IMR-90 (cell line): ENCODE data around the gene CLEC14A. TPM values are rescaled to one million over a fixed set of nuclear protein-coding genes. Genes with fewer than 3 reads are reported as not detected.

Source experiments
- CHD1 ChIP-seq: IDR thresholded peaks from 2 replicates; pipeline ENCODE4 v1.6.1; 2012; ENCODE audit warnings: low read depth, low read length, improper control_type of control experiment
- FOS ChIP-seq: fragments of 150-350 bp; IDR thresholded peaks from 2 replicates; pipeline ENCODE4 v1.6.1; 2016; ENCODE audit warnings: low read depth, low read length
- MAFK ChIP-seq: IDR thresholded peaks from 2 replicates; pipeline ENCODE4 v1.6.1; 2012; ENCODE audit warnings: low read depth, low read length, improper control_type of control experiment
- RCOR1 ChIP-seq: IDR thresholded peaks from 2 replicates; pipeline ENCODE4 v1.6.1; 2012; ENCODE audit warnings: mild to moderate bottlenecking, low read length, improper control_type of control experiment; ENCODE audit not compliant: insufficient replicate concordance
- RFX5 ChIP-seq: IDR thresholded peaks from 2 replicates; pipeline ENCODE4 v1.8.0; 2012; ENCODE audit warnings: low read depth, mild to moderate bottlenecking, low read length, moderate library complexity
- USF2 ChIP-seq: fragments of 150-350 bp; IDR thresholded peaks from 2 replicates; pipeline ENCODE4 v1.6.1; 2017; ENCODE audit warnings: mild to moderate bottlenecking, antibody characterized with exemption, low read length, low read depth
- polyA plus RNA-seq, 3 experiments: library from polyadenylated mRNA; depleted of rRNA; stranded (reverse); fragments of >200 nt; gene quantifications; 2 replicates each; pipeline ENCODE4 v1.2.3, GENCODE V29; 2012; ENCODE audit warnings: low replicate concordance in 1 of 3
- total RNA-seq: library from RNA; depleted of rRNA; stranded (reverse); fragments of >200 nt; gene quantifications from 2 replicates; pipeline ENCODE4 v1.2.3, GENCODE V29; 2012

The CLEC14A gene
- total and polyA plus RNA-seq, 2 of the 4 experiments (the other 2 are of a cell fraction): 3.0 to 6.2 TPM

DNA sequence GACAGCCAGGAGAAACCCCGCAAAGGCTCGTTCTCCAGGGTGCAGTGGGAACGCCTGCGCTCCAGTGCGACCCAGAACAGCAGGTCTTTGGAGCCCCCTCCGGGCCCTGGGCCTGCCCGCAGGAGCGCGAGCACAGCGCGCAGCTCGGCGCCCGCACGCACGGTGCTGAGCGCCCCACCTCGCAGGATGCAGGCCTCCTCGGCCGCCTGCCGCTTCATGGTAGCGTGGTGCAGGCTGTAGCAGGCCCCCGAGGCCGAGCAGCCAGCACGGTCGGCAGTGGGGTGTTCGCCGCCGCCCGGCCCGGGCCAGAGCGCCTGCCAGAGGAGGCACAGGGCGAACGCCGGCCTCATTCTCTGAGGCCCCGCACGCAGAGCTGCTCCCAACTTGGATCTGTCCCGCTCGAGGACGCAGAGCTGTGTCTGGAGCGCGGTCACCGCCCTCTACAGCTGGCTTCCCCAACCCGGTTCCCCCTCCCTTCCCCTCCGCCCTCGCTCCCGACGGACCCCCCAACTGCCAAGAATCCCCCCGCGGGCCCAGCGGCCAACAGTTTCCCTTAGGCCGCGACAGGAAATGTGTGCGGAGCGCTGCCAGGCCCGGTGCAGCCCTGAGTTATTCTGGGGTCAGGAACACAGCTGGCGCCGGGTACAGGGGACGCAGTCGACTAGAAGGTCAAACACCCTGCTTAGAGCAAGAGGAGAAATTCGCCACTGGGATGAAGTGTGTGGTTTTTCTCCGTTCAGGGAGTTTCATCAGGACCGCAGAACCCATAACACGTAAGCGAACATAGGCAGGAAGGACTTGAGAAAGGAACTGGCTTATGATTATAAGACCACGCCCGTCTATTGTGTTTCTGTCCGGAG lies at the start of gene CLEC14A (continued):
- no peak for TF ChIP-seq FOS
- no peak for TF ChIP-seq CHD1
- no peak for TF ChIP-seq RCOR1
- no peak for TF ChIP-seq RFX5
- TF ChIP-seq USF2: no peak
- TF ChIP-seq MAFK: no peak
